Heart left ventricle (tissue), 13 donors: ENCODE results near the gene GNA14.
"Not testable (repeated sequence)": the region's sequence is repeated elsewhere in the genome, so short reads cannot be mapped to it uniquely, and the experiment has no call there.

Experiments
- CTCF ChIP-seq, 12 donors: fragments of 200-600 bp; sonication (generic) in 4 of 12; IDR thresholded peaks; one replicate each; pipeline versions ENCODE4 v1.5.0 to v1.8.0; 2018 to 2022; ENCODE audit warnings: antibody characterized with exemption in 12 of 12, mild to moderate bottlenecking in 5 of 12
- POLR2A ChIP-seq, 2 donors: fragments of 450-650 bp; IDR thresholded peaks; one replicate each; pipeline ENCODE4 v1.6.1; 2017; ENCODE audit warnings: antibody characterized with exemption in 2 of 2, mild to moderate bottlenecking in 2 of 2, moderate library complexity in 2 of 2
- donor health status: ischemic (EF 13 %, LVEDD 7.1; RV severe dilation, severe dysfunction).
- donor health status: DM: no; HTN: yes; CAD: no.
- donor health status: DM: no; HTN: no; CAD: no.
- donor health status: ischemic (EF 25% LVEDD 6.9; RV normal size, moderate dysfunction).
- donor health status: ischemic (EF 25% LVEDD 5.7; RV mildly dilated, moderate dysfunction).
- donor health status: ischemic (EF 35%, LVEDD 5.7; RV mildly dilated, moderate dysfunction).
- donor health status: nonischemic (EF 11% LVEDD 7.7; RV severe dilation, severe dysfunction).
- donor health status: DM: yes; HTN: yes; CAD: no.
- donor health status: PGD.
- donor health status: ischemic (EF 29% LVEDD 5.4; RV normal size, mild dysfunction).
- donor health status: nonischemic (EF 23%, LVEDD 6.1; RV moderate dilation, normal function).

- TF ChIP-seq POLR2A, CTCF (IDR thresholded peaks at IDR 0.05): not testable (repeated sequence)
These were observed 207.0 kb downstream of the GNA14 start for GRCh38 chr9:77441124-77441523.
